ENCODE results near the gene TRMU. TPM values are rescaled to one million over a fixed set of nuclear protein-coding genes. Genes with fewer than 3 reads are reported as not detected.

TRMU gene
- total RNA-seq, 1 donor from 2014 or later, result 70.1 TPM

DNA sequence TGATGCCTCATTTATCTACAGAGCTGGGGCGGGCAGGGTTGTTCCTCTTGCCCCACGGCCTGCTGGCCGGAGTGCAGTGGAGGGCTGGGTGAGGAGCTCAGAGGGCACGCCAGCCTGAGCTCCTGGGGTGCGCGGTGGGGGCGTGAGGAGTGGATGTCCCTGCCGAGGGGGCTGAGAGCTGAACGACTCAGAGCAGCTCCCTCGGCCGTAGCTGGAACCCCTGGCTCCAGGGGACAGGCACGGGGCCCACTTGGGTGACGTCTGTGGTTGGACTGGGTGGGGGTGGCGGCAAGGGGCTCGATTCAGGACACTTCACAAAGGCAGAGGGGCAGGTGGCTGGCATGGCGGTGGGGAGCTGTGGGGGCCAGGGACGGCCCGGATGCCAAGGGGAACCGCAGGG is 62.4 kb downstream of the TRMU start:
- Histone ChIP-seq H3K4me3 (no peak overlapping the region), H4K20me1 (ENCODE audit: low read depth) (no peaks in the 10 kb centered on the region), H3K79me2 (ENCODE audit: low read depth) (no peaks in the 10 kb centered on the region), H3K27ac (no peak overlapping the region), H2AFZ (replicated peaks) (no peak overlapping the region), H3K4me1 (no peaks in the 10 kb centered on the region), H3F3A (ENCODE audit: low read depth) (no peaks in the 10 kb centered on the region), H3K27me3 (no peaks in the 10 kb centered on the region), H3K9me3 (ENCODE audit: low read depth) (no peaks in the 10 kb centered on the region), H3K4me2 (no peak overlapping the region), H3K36me3 (no peaks in the 10 kb centered on the region), H3K9ac (no peak overlapping the region)
- peaks cover 2% of the 10 kb centered on the region for H3K27me3 Mint-ChIP-seq (ENCODE audit: insufficient read depth, low read depth)
- peaks cover 9% of the 10 kb centered on the region for H3K36me3 Mint-ChIP-seq
- no peaks in the 10 kb centered on the region for H3K9me3 Mint-ChIP-seq
- H3K4me1 Mint-ChIP-seq, result no peaks in the 10 kb centered on the region
- TF ChIP-seq EZH2phosphoT487 (IDR thresholded peaks at IDR 0.05), result no peak
- no peak for TF ChIP-seq EZH2 (IDR thresholded peaks at IDR 0.05)
- TF ChIP-seq, protein P1, sequence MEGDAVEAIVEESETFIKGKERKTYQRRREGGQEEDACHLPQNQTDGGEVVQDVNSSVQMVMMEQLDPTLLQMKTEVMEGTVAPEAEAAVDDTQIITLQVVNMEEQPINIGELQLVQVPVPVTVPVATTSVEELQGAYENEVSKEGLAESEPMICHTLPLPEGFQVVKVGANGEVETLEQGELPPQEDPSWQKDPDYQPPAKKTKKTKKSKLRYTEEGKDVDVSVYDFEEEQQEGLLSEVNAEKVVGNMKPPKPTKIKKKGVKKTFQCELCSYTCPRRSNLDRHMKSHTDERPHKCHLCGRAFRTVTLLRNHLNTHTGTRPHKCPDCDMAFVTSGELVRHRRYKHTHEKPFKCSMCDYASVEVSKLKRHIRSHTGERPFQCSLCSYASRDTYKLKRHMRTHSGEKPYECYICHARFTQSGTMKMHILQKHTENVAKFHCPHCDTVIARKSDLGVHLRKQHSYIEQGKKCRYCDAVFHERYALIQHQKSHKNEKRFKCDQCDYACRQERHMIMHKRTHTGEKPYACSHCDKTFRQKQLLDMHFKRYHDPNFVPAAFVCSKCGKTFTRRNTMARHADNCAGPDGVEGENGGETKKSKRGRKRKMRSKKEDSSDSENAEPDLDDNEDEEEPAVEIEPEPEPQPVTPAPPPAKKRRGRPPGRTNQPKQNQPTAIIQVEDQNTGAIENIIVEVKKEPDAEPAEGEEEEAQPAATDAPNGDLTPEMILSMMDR (IDR thresholded peaks at IDR 0.05), result no peak
- H3K4me3 Mint-ChIP-seq, result no peak overlapping the region
- DNase-seq (ENCODE audit: low spot score), result no peak
- H3K27ac Mint-ChIP-seq, result no peak overlapping the region

- DNase-seq (ENCODE audit: low spot score), result no peak
- H3K4me3 Mint-ChIP-seq, result no peak overlapping the region
- Histone ChIP-seq H3K4me3 (no peak overlapping the region), H3K79me2 (ENCODE audit: low read depth) (no peaks in the 10 kb centered on the region), H3F3A (ENCODE audit: low read depth) (no peaks in the 10 kb centered on the region), H3K27ac (no peak overlapping the region), H3K9me3 (ENCODE audit: low read depth) (no peaks in the 10 kb centered on the region), H3K4me1 (no peaks in the 10 kb centered on the region), H4K20me1 (ENCODE audit: low read depth) (no peaks in the 10 kb centered on the region), H3K4me2 (no peak overlapping the region), H3K9ac (no peak overlapping the region), H3K27me3 (no peaks in the 10 kb centered on the region), H3K36me3 (no peaks in the 10 kb centered on the region), H2AFZ (replicated peaks) (no peak overlapping the region)
- TF ChIP-seq, protein P1 (IDR thresholded peaks at IDR 0.05), result no peak
- TF ChIP-seq EZH2 (IDR thresholded peaks at IDR 0.05), result no peak
- TF ChIP-seq EZH2phosphoT487 (IDR thresholded peaks at IDR 0.05), result no peak
- H3K9me3 Mint-ChIP-seq, result no peaks in the 10 kb centered on the region
- H3K27me3 Mint-ChIP-seq (ENCODE audit: insufficient read depth, low read depth), result peaks cover 4% of the 10 kb centered on the region
- no peaks in the 10 kb centered on the region for H3K4me1 Mint-ChIP-seq
- peaks cover 7% of the 10 kb centered on the region for H3K36me3 Mint-ChIP-seq
- no peak overlapping the region for H3K27ac Mint-ChIP-seq
Measured at GRCh38 chr22:46399251-46400024, 63.9 kb downstream of the TRMU start.

GRCh38 chr22:46401370-46401769 is 65.9 kb downstream of the TRMU start:
- TF ChIP-seq EZH2 (IDR thresholded peaks at IDR 0.05), result no peak
- no peak for TF ChIP-seq EZH2phosphoT487 (IDR thresholded peaks at IDR 0.05)
- TF ChIP-seq, protein P1 (IDR thresholded peaks at IDR 0.05), result no peak
- no peak for DNase-seq (ENCODE audit: low spot score)
- Mint-ChIP-seq H3K9me3 (no peaks in the 10 kb centered on the region), H3K27me3 (ENCODE audit: insufficient read depth, low read depth) (peaks cover 2% of the 10 kb centered on the region), H3K4me1 (no peaks in the 10 kb centered on the region), H3K27ac (no peak overlapping the region), H3K4me3 (no peak overlapping the region), H3K36me3 (peaks cover 5% of the 10 kb centered on the region)
- no peak overlapping the region for H3K4me2 ChIP-seq
- H3F3A ChIP-seq (ENCODE audit: low read depth), result no peaks in the 10 kb centered on the region
- no peak overlapping the region for H2AFZ ChIP-seq (replicated peaks)
- no peaks in the 10 kb centered on the region for H3K4me1 ChIP-seq
- no peaks in the 10 kb centered on the region for H3K9me3 ChIP-seq (ENCODE audit: low read depth)
- no peaks in the 10 kb centered on the region for H3K79me2 ChIP-seq (ENCODE audit: low read depth)
- H3K4me3 ChIP-seq, result no peak overlapping the region
- H3K27me3 ChIP-seq, result no peaks in the 10 kb centered on the region
- H4K20me1 ChIP-seq (ENCODE audit: low read depth), result no peaks in the 10 kb centered on the region
- no peak overlapping the region for H3K9ac ChIP-seq
- no peaks in the 10 kb centered on the region for H3K36me3 ChIP-seq
- H3K27ac ChIP-seq, result no peak overlapping the region

Data from neural progenitor cell (in vitro differentiated cells).